HG03064 (cell line): Measurements from ENCODE around the gene NELL1.

Experiments
- ATAC-seq: cut with Tn5 transposase; IDR thresholded peaks from one replicate; pipeline ENCODE4 v1.9.1; 2021; ENCODE audit warnings: low read depth; ENCODE audit not compliant: unreplicated experiment

The NELL1 gene

GRCh38 chr11:21401496-21401895, 732.1 kb downstream of the NELL1 start:
- no peak for ATAC-seq

- ATAC-seq: no peak
Measured at GRCh38 chr11:21402274-21402673, 732.9 kb downstream of the NELL1 start.

- ATAC-seq: no peak
Measured at GRCh38 chr11:21403069-21403468, 733.7 kb downstream of the NELL1 start.

- ATAC-seq: no peak
Measured at GRCh38 chr11:21405422-21405821, 736.0 kb downstream of the NELL1 start.

GRCh38 chr11:21410513-21410912, 741.1 kb downstream of the NELL1 start:
- no peak for ATAC-seq

GRCh38 chr11:21411104-21411503, 741.7 kb downstream of the NELL1 start:
- no peak for ATAC-seq

- ATAC-seq: no peak
Measured at GRCh38 chr11:21411597-21411996, 742.2 kb downstream of the NELL1 start.

GRCh38 chr11:21412652-21413383, 743.4 kb downstream of the NELL1 start:
- no peak for ATAC-seq

- no peak for ATAC-seq
Measured at GRCh38 chr11:21414953-21415352, 745.6 kb downstream of the NELL1 start.

- ATAC-seq: no peak
Measured at GRCh38 chr11:21415606-21416005, 746.2 kb downstream of the NELL1 start.

GRCh38 chr11:21421711-21422329, 752.4 kb downstream of the NELL1 start:
- ATAC-seq: no peak

GRCh38 chr11:21426931-21427330, 757.5 kb downstream of the NELL1 start:
- no peak for ATAC-seq

GRCh38 chr11:21427726-21428125, 758.3 kb downstream of the NELL1 start:
- ATAC-seq: no peak

GRCh38 chr11:21428796-21429195, 759.4 kb downstream of the NELL1 start:
- no peak for ATAC-seq

GRCh38 chr11:21429401-21429800, 760.0 kb downstream of the NELL1 start:
- no peak for ATAC-seq

GRCh38 chr11:21430537-21430936, 761.2 kb downstream of the NELL1 start:
- no peak for ATAC-seq

- no peak for ATAC-seq
Measured at GRCh38 chr11:21446939-21447590, 777.7 kb downstream of the NELL1 start.

GRCh38 chr11:21447871-21448270, 778.5 kb downstream of the NELL1 start:
- ATAC-seq: no peak

GRCh38 chr11:21456186-21456585, 786.8 kb downstream of the NELL1 start:
- no peak for ATAC-seq

GRCh38 chr11:21460082-21460481, 790.7 kb downstream of the NELL1 start:
- no peak for ATAC-seq

GRCh38 chr11:21461701-21462100, 792.3 kb downstream of the NELL1 start:
- no peak for ATAC-seq
